Endodermal cell (in vitro differentiated cells): ENCODE data around the gene CD2BP2. TPM values are rescaled to one million over a fixed set of nuclear protein-coding genes. Genes with fewer than 3 reads are reported as not detected.

Source experiments
- DNase-seq: peaks from one replicate; pipeline ENCODE4 v3.0.0-alpha.2; 2017
- H3K27ac ChIP-seq: 2 replicates; pipeline ENCODE4 v1.5.1; 2013; ENCODE audit warnings: mild to moderate bottlenecking, low read depth, low read length, moderate library complexity
- H3K27me3 ChIP-seq: 2 replicates; pipeline ENCODE4 v1.6.1; 2013; ENCODE audit warnings: mild to moderate bottlenecking, low read length, moderate library complexity; ENCODE audit not compliant: insufficient read depth, control insufficient read depth, poor library complexity, severe bottlenecking
- H3K36me3 ChIP-seq: 2 replicates; pipeline ENCODE4 v1.7.0; 2013; ENCODE audit warnings: mild to moderate bottlenecking, low read length, moderate library complexity; ENCODE audit not compliant: control insufficient read depth, insufficient read depth
- H3K4me1 ChIP-seq: one replicate; pipeline ENCODE4 v1.7.0; 2013; ENCODE audit warnings: low read length; ENCODE audit not compliant: control insufficient read depth, insufficient read depth
- H3K4me3 ChIP-seq: 2 replicates; pipeline ENCODE4 v1.5.1; 2013; ENCODE audit warnings: mild to moderate bottlenecking, low read length, moderate library complexity
- H3K9ac ChIP-seq: 2 replicates; pipeline ENCODE4 v1.6.1; 2013; ENCODE audit warnings: mild to moderate bottlenecking, low read length, moderate library complexity; ENCODE audit not compliant: poor library complexity, severe bottlenecking; ENCODE audit errors: extremely low read depth
- H3K9me3 ChIP-seq: 2 replicates; pipeline ENCODE4 v1.6.1; 2013; ENCODE audit warnings: mild to moderate bottlenecking, low read length, moderate library complexity; ENCODE audit not compliant: control insufficient read depth
- H3K27ac Mint-ChIP-seq: 2 replicates; pipeline ENCODE4 v1.8.0; 2020; ENCODE audit warnings: mixed read lengths
- H3K27me3 Mint-ChIP-seq: 2 replicates; pipeline ENCODE4 v1.8.0; 2021; ENCODE audit warnings: mild to moderate bottlenecking, mixed read lengths; ENCODE audit not compliant: insufficient read depth
- H3K36me3 Mint-ChIP-seq: 2 replicates; pipeline ENCODE4 v1.8.0; 2020; ENCODE audit warnings: low read depth, mixed read lengths
- H3K4me1 Mint-ChIP-seq: 2 replicates; pipeline ENCODE4 v1.8.0; 2020; ENCODE audit warnings: mixed read lengths
- H3K4me3 Mint-ChIP-seq: 2 replicates; pipeline ENCODE4 v1.8.0; 2020; ENCODE audit warnings: mild to moderate bottlenecking, moderate library complexity, mixed read lengths
- H3K9me3 Mint-ChIP-seq: 2 replicates; pipeline ENCODE4 v1.8.0; 2020; ENCODE audit warnings: mild to moderate bottlenecking, mixed read lengths
- CTCF ChIP-seq: fragments of 200-600 bp; sonication (generic); conservative IDR thresholded peaks from 2 replicates; pipeline ENCODE4 v1.5.0; 2021; ENCODE audit warnings: antibody characterized with exemption, mild to moderate bottlenecking
- WGBS, 2 experiments: methylation state at CpG; one replicate each; pipeline versions ENCODE4 v1.1.5 to v1.1.7; 2013; ENCODE audit warnings: missing lambda C conversion rate in 2 of 2, mixed read lengths in 1 of 2; ENCODE audit not compliant: insufficient coverage in 1 of 2, insufficient read length in 1 of 2; 5-methylcytosine and 5-hydroxymethylcytosine counted together
- total RNA-seq, 2 donors: library from RNA; stranded (reverse); fragmentation: NEBNext Ultra II Directional in 1 of 2; extraction: Animal tissue kit (Norgen Biotek cat#: 25700) in 1 of 2; gene quantifications; 2 replicates in 1 of 2; 3 replicates in 1 of 2; pipeline ENCODE4 v1.2.1, GENCODE V29; 2021

The CD2BP2 gene
- total RNA-seq, 2 donors from 2014 or later: 75.4 to 76.0 TPM

DNA sequence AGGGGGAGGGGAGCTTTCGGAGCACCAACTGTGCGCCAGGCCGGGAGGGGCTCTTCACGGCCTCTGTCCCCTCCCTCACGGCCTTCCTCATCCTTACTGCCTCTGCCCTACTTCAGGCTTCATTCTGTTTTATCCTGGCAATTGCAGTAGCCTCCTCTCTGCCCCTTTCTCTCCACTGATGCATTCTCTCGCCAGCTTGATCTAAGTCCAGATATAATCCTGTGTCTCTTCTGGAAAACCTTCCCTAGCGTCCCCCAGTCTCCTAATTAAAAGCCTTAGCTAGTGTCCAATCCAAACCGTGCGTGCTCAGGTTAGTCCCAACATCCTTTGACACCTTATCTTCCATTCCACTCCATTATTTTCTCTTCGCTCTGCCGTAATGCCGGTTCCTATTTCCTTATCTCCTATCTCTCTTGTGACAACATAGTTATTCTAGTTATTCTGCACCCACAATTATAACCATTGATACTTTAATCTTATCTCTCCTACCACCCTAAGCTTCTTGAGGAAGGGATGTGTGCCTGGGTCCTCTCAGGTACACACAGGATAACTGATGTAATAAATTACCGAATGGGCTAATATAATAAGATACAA is 41.0 kb upstream of the CD2BP2 start:
- Histone ChIP-seq H3K9me3 (no peaks in the 10 kb centered on the region), H3K4me1 (no peaks in the 10 kb centered on the region), H3K36me3 (peaks cover 25% of the 10 kb centered on the region), H3K27me3 (no peaks in the 10 kb centered on the region), H3K27ac (peak overlapping the region; percentile 100), H3K4me3 (peak overlapping the region; percentile 89), H3K9ac (peak overlapping the region; percentile 97)
- H3K27ac Mint-ChIP-seq: peak overlapping the region; percentile 90
- peaks cover 16% of the 10 kb centered on the region for H3K36me3 Mint-ChIP-seq
- H3K27me3 Mint-ChIP-seq: no peaks in the 10 kb centered on the region
- H3K4me1 Mint-ChIP-seq: peaks cover 30% of the 10 kb centered on the region
- no peaks in the 10 kb centered on the region for H3K9me3 Mint-ChIP-seq
- TF ChIP-seq CTCF: no peak
- H3K4me3 Mint-ChIP-seq: peak overlapping the region; percentile 93
- WGBS, 2 experiments: 11 to 17% methylated on average over 11 to 12 of the region's 13 CpGs
- no peak for DNase-seq

DNA sequence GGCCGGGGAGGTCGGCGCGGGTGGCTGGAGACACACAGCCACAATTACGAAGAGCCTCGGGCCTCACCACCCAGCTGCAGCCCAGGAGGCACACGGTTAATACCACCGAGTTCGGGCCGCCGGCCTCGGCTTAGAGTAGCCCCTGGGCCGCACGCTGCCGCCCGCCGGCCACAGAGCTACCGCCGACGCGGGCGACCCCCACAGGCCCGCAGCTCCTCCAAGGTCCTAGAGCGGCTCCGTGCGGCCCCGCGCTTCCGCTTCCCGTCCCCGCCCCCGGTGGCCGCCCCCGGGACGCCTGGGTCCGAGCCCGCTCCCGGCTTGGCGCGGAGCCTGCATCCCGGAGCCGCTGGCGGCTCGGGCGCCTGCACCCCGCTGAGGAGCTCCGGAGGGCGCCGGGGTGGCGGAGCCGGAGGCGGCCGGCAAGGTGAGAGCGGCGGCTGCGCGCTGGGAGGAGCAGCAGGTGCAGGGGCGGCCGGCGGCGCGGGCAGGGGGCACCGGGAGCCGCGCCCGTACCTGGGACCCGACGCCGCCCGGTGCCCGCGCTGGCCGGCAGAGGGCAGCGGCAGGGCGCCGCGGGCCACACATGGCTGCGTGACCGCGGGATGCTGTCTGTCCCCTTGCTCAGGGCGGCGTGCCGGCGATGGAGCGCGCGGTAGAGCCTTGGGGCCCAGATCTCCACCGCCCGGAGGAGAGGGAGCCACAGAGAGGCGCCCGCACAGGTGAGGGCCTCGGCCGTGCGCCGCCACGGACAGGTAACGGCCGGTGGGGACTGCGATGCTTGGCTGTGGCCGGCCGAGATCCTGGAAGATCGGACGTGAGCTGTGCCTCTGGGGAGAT is 40.3 kb upstream of the CD2BP2 start, which contains the start of gene ZNF48:
Gene ZNF48 (plus strand): TSS at position 266 of the 837 bp plus-strand sequence. CDS start 375 bp downstream, at position 641.
- DNase-seq: peak; percentile 91
- H3K27ac ChIP-seq: peak within 1 kb of the TSS; percentile 100
- peaks cover 25% of the 10 kb centered on the region for H3K36me3 ChIP-seq
- H3K27me3 ChIP-seq: no peaks in the 10 kb centered on the region
- H3K9me3 Mint-ChIP-seq: no peaks in the 10 kb centered on the region
- H3K9me3 ChIP-seq: no peaks in the 10 kb centered on the region
- H3K9ac ChIP-seq: peak within 1 kb of the TSS; percentile 97
- peaks cover 16% of the 10 kb centered on the region for H3K36me3 Mint-ChIP-seq
- peak within 1 kb of the TSS; percentile 89 for H3K4me3 ChIP-seq
- H3K27ac Mint-ChIP-seq: peak within 1 kb of the TSS; percentile 95
- no peaks in the 10 kb centered on the region for H3K4me1 ChIP-seq
- peaks cover 30% of the 10 kb centered on the region for H3K4me1 Mint-ChIP-seq
- WGBS, 2 experiments: 0% methylated on average over 26 to 103 of the region's 103 CpGs
- TF ChIP-seq CTCF: peak; percentile 62
- peak within 1 kb of the TSS; percentile 93 for H3K4me3 Mint-ChIP-seq
- H3K27me3 Mint-ChIP-seq: no peaks in the 10 kb centered on the region

GRCh38 chr16:30394592-30395154 is 39.6 kb upstream of the CD2BP2 start:
- no peaks in the 10 kb centered on the region for H3K27me3 Mint-ChIP-seq
- peak overlapping the region; percentile 97 for H3K9ac ChIP-seq
- peaks cover 25% of the 10 kb centered on the region for H3K36me3 ChIP-seq
- no peaks in the 10 kb centered on the region for H3K9me3 ChIP-seq
- H3K27ac Mint-ChIP-seq: peak overlapping the region; percentile 95
- no peaks in the 10 kb centered on the region for H3K4me1 ChIP-seq
- TF ChIP-seq CTCF: no peak
- H3K4me1 Mint-ChIP-seq: peaks cover 27% of the 10 kb centered on the region
- peak overlapping the region; percentile 93 for H3K4me3 Mint-ChIP-seq
- H3K36me3 Mint-ChIP-seq: peaks cover 16% of the 10 kb centered on the region
- no peak for DNase-seq
- WGBS, 2 experiments: 2 to 4% methylated on average over 14 to 31 of the region's 31 CpGs
- no peaks in the 10 kb centered on the region for H3K9me3 Mint-ChIP-seq
- peak overlapping the region; percentile 100 for H3K27ac ChIP-seq
- peak overlapping the region; percentile 89 for H3K4me3 ChIP-seq
- no peaks in the 10 kb centered on the region for H3K27me3 ChIP-seq
